ENCODE results near the gene CGREF1. TPM values are rescaled to one million over a fixed set of nuclear protein-coding genes. Genes with fewer than 3 reads are reported as not detected.
"Not testable (repeated sequence)": the region's sequence is repeated elsewhere in the genome, so short reads cannot be mapped to it uniquely, and the experiment has no call there.

CGREF1 gene
- total RNA-seq, 1 donor from 2014 or later = 18.3 TPM

DNA sequence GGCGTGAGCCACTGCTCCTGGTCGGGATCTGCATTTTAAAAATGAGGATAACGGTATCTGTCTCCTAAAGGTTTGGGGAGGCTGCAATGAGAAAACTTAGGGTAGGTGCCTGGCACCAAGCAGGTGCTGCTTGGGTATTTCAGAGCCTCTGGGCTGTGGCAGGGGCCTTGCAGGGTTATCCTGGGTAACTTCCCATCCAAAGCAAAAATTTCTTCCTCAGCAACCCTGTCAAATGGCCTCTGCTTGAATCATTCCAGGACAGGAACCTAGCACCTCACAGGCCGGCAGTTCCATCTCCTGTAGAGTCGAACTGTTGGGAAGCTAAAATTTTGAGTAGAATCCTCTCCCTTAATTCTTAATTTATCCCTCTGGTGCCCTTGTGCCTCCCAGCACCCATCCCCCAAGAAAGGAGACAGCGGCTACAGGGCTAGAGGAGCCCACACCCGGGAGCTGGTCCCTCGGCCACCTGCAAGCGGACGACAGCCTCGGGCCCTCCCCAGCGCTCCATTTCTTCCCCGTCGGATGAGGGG lies 868 bp downstream of the CGREF1 start:
- no peak for FAIRE-seq
- DNase-seq (ENCODE audit: low spot score in 2 of 2) = no peak

DNA sequence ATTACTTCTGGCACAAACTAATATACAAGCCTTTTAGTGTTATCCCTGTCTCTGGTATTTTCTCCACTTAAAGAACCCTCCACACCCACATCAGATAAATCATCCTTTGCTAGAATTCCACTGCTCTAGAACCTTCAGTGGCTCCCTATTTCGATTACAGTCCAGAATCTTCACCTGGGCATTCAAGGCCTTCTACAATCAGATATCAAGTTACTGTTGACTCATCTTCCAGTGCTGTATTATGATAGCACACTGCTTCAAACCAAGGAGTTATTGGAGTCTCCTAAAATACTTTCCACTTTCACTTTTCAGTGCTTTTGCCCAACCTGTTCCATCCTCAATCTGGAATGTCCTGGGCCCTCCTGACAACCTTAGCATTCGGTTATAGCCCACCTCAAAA lies 3.4 kb downstream of the CGREF1 start:
- no peak for FAIRE-seq
- no peak for DNase-seq (ENCODE audit: low spot score in 2 of 2)

- not testable (repeated sequence) for DNase-seq (ENCODE audit: low spot score in 2 of 2); FAIRE-seq
Measured at GRCh38 chr2:27111392-27112078, 7.4 kb downstream of the CGREF1 start.

DNA sequence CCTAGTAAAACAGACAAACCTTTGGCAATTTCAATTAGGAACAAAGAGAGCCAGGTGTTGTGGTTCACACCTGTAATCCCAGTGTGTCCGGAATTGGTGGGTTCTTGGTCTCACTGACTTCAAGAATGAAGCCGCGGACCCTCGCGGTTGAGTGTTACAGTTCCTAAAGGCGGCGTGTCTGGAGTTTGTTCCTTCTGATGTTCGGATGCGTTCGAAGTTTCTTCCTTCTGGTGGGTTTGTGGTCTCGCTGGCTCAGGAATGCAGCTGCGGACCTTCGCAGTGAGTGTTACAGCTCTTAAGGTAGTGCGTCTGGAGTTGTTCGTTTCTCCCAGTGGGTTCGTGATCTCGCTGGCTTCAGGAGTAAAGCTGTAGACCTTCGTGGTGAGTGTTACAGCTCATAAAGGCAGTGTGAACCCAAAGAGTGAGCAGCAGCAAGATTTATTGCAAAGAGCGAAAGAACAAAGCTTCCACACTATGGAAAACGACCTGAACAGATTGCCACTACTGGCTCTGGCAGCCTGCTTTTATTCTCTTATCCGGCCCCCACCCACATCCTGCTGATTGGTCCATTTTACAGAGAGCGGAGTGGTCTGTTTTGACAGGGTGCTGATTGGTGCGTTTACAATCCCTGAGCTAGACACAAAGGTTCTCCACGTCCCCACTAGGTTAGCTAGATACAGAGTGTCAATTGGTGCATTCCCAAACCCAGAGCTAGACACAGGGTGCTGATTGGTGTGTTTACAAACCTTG lies 8.2 kb downstream of the CGREF1 start:
- FAIRE-seq; DNase-seq (ENCODE audit: low spot score in 2 of 2): not testable (repeated sequence)

DNA sequence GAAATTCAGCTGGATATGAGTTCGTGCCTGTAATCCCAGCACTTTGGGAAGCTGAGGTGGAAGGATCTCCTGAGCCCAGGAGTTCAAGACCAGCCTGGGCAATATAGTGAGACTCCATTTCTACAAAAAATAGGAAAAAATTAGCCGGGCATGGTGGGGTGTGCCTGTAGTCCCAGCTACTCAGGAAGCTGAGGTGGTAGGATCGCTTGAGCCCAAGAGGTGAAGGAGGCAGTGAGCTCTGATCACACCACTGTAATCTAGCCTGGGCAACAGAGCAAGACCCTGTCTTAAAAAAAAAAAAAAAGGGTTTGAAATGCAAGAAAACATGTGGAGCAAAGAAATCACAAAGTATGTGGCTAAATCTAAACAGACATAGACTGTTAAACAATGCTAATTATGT lies 9.8 kb downstream of the CGREF1 start:
- no peak for FAIRE-seq
- DNase-seq (ENCODE audit: low spot score in 2 of 2) = no peak

DNA sequence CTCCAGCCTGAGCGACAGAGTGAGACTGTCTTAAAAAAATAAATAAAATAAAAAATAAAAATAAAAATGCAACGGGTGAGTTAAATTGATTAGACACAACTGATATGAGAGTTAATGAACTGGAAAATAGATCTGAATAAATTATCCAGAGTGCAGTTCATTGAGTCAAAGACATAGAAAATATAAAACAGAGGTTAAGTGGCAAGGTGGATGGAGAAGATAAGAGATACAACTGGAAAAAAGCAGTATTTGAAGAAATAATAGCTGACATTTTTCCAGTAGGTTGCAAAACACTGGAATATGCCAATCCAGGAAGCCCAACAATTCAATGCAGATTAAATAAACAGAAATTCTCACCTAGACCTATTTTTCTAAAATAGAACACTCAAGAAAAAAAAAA lies 10.7 kb downstream of the CGREF1 start:
- DNase-seq (ENCODE audit: low spot score in 2 of 2) = no peak
- no peak for FAIRE-seq

DNA sequence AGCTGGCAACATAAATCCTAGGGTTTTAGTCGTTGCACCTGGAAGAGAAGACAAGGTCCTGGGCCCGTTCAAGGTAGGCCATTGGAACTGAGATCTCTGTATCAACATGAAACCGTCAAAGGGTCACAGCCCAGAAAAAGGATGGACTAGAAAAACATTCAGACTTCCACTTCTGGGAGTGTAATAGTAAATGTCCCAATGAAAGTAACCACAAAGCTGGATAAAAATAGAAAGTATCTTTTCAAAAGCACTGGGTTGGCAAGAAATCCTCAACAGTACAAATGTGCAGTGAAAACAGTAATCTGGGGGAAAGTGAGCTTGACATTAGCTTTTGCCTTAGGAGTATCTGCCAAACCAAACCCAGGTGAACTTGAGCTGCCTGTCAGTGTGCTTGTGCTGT lies 12.9 kb downstream of the CGREF1 start:
- DNase-seq (ENCODE audit: low spot score in 2 of 2) (no peak), FAIRE-seq (no peak)

GRCh38 chr2:27102329-27102728 lies 16.6 kb downstream of the CGREF1 start:
- DNase-seq (ENCODE audit: low spot score in 2 of 2) (no peak), FAIRE-seq (no peak)

GRCh38 chr2:27100036-27100435 lies 18.9 kb downstream of the CGREF1 start:
- FAIRE-seq = no peak
- DNase-seq (ENCODE audit: low spot score in 2 of 2) = no peak

GRCh38 chr2:27099334-27099955 lies 19.5 kb downstream of the CGREF1 start:
- no peak for FAIRE-seq

GRCh38 chr2:27097341-27097740 lies 21.6 kb downstream of the CGREF1 start:
- no peak for FAIRE-seq
- DNase-seq (ENCODE audit: low spot score in 2 of 2) = no peak

More at GRCh38 chr2:27099334-27099955, 19.5 kb downstream of the CGREF1 start:
- DNase-seq (ENCODE audit: low spot score in 2 of 2) = no peak

DNA sequence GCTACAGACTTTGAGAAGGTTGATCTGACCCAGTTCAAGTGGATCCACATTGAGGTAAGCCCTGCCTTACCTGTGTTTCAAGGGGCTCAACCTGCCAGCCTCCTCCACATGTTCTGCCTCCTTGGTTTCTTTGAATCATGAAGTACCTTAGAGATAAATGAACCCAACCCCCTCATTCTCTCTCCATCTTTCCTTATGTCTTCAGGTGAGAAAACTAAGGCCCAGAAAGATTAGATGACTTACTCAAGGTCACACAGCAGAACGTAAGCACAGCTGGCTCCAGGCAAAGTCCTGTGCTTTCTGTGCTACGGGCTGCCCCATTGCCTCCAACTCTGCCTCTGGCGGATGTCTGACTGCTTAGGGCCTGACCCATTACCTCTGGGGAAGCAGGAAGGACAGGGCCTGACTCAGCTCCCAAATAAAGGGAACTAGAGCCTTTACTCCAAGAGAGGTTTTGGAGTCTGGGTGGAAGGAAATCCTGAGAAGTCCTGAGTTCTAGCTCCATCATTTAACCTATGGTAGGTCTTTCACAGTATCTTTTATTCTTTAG lies 22.1 kb downstream of the CGREF1 start:
- DNase-seq (ENCODE audit: low spot score in 2 of 2) (no peak), FAIRE-seq (no peak)

- no peak for FAIRE-seq
- peak; percentile 78 to 79 for DNase-seq (ENCODE audit: low spot score in 2 of 2)
Measured at GRCh38 chr2:27095745-27096651, 22.9 kb downstream of the CGREF1 start.

DNA sequence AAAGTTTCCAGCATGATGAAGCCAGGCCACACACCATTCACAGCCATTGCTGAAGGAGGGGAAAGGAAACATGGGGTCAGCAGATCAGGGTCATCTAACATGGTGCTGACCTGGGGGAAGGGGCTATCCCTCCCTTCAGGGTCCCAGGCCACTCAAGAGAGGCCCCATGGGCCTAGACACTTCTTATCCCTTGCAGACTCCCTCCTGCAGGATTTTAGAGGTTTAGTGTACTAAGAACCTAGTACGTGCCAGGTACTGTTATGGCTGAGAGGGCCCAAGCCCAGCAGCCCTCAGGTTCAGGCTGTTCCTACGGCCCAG lies 23.5 kb downstream of the CGREF1 start:
- DNase-seq (ENCODE audit: low spot score in 2 of 2) (no peak), FAIRE-seq (no peak)

GRCh38 chr2:27094353-27094984 lies 24.5 kb downstream of the CGREF1 start:
- DNase-seq (ENCODE audit: low spot score in 2 of 2) (no peak), FAIRE-seq (no peak)

- DNase-seq (ENCODE audit: low spot score in 2 of 2) = no peak
- FAIRE-seq = no peak
Measured at GRCh38 chr2:27093430-27094352, 25.2 kb downstream of the CGREF1 start.

GRCh38 chr2:27092696-27093429 lies 26.1 kb downstream of the CGREF1 start:
- FAIRE-seq (no peak), DNase-seq (ENCODE audit: low spot score in 2 of 2) (no peak)
